ENCODE data around the gene IL26.

DNA sequence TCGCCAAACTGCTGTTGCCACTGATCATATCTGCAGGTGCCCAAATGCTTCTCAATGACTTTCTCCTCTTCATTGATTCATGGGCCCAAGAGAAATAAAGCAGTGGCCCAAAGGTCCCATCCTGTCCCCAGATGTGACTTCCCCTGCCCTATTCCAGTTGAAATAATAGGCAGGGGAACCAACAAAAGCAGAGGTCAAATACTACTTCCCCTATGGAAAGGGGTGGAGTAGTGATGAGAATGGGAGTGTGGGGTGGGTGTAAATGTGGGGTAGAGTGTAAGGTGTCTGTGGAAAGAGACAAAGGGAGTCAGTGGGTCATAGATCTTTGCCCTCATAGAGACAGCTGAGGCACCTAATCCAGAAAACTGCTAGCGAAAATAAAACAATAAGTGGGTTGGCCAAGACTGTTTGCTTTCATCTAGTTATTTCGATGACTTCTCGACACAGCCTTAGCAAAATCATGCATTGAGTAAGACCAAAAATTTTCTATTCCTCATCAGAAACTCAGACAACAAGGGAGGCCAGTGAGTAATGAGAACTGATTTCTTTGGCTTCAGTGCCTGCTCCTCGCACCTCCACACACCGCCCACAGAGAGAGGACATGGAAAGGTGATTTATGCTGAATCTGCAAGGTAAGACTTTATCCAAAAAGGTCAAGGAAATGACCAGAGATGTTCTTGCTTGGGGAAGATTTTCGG, 38.7 kb upstream of the IL26 start:
- TF ChIP-seq, protein P1, sequence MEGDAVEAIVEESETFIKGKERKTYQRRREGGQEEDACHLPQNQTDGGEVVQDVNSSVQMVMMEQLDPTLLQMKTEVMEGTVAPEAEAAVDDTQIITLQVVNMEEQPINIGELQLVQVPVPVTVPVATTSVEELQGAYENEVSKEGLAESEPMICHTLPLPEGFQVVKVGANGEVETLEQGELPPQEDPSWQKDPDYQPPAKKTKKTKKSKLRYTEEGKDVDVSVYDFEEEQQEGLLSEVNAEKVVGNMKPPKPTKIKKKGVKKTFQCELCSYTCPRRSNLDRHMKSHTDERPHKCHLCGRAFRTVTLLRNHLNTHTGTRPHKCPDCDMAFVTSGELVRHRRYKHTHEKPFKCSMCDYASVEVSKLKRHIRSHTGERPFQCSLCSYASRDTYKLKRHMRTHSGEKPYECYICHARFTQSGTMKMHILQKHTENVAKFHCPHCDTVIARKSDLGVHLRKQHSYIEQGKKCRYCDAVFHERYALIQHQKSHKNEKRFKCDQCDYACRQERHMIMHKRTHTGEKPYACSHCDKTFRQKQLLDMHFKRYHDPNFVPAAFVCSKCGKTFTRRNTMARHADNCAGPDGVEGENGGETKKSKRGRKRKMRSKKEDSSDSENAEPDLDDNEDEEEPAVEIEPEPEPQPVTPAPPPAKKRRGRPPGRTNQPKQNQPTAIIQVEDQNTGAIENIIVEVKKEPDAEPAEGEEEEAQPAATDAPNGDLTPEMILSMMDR (IDR thresholded peaks at IDR 0.05; ENCODE audit: low read depth, low read length): no peak
- no peak for TF ChIP-seq POLR2A (IDR thresholded peaks at IDR 0.05; ENCODE audit: extremely low read depth, insufficient read length)
